H1 (cell line): ENCODE measurements around the gene STRN4.

Source experiments
- ASH2L ChIP-seq: fragments of 200-600, 300-600 bp; sonication (generic); IDR thresholded peaks from one replicate; pipeline ENCODE4 v1.7.1; 2017; ENCODE audit warnings: low read length
- CBX5 ChIP-seq: fragments of 300-800, 300-1000 bp; sonication (generic); IDR thresholded peaks from 2 replicates; pipeline ENCODE4 v1.7.1; 2016; ENCODE audit warnings: antibody characterized with exemption, low read length, low read depth
- EP300 ChIP-seq, 2 experiments: IDR thresholded peaks; 1 replicate in 1 of 2; 2 replicates in 1 of 2; pipeline ENCODE4 v1.6.1; 2011 to 2012; ENCODE audit warnings: low read depth in 2 of 2, low read length in 2 of 2, mild to moderate bottlenecking in 2 of 2, borderline replicate concordance in 1 of 2, inconsistent platforms in 1 of 2, moderate library complexity in 1 of 2
- JUN ChIP-seq: IDR thresholded peaks from 2 replicates; pipeline ENCODE4 v1.6.1; 2011; ENCODE audit warnings: low read depth, mild to moderate bottlenecking, improper control_type of control experiment, low read length
- NANOG ChIP-seq: IDR thresholded peaks from 2 replicates; pipeline ENCODE4 v1.6.1; 2011; ENCODE audit warnings: low read length, low read depth, mild to moderate bottlenecking, inconsistent platforms; ENCODE audit not compliant: insufficient read depth, poor library complexity, severe bottlenecking
- POLR2A ChIP-seq, 2 experiments: IDR thresholded peaks; 1 replicate in 1 of 2; 2 replicates in 1 of 2; pipeline ENCODE4 v1.6.1; 2011; ENCODE audit warnings: low read depth in 2 of 2, low read length in 2 of 2, mild to moderate bottlenecking in 2 of 2; ENCODE audit errors: control extremely low read depth in 1 of 2
- POLR2AphosphoS5 ChIP-seq: IDR thresholded peaks from 2 replicates; pipeline ENCODE4 v1.6.1; 2011; ENCODE audit warnings: low read depth, low read length
- SP4 ChIP-seq: IDR thresholded peaks from 2 replicates; pipeline ENCODE4 v1.6.1; 2012; ENCODE audit warnings: low read length, inconsistent platforms
- TCF12 ChIP-seq: IDR thresholded peaks from 2 replicates; pipeline ENCODE4 v1.6.1; 2011; ENCODE audit warnings: low read depth, mild to moderate bottlenecking, low read length
- TEAD4 ChIP-seq: IDR thresholded peaks from 2 replicates; pipeline ENCODE4 v1.6.1; 2012; ENCODE audit warnings: low read depth, low read length, inconsistent platforms, mixed read lengths
- TF ChIP-seq, protein P1 (sequence below), 3 experiments: IDR thresholded peaks; 1 replicate in 2 of 3; 2 replicates in 1 of 3; pipeline versions ENCODE4 v1.5.1 to v1.6.1; 2011; ENCODE audit warnings: low read length in 3 of 3, mild to moderate bottlenecking in 3 of 3, inconsistent platforms in 2 of 3, low read depth in 1 of 3, moderate library complexity in 1 of 3; ENCODE audit not compliant: insufficient read depth in 1 of 3; ENCODE audit errors: control extremely low read depth in 1 of 3
- TF ChIP-seq, protein P2 (sequence below): IDR thresholded peaks from 2 replicates; pipeline ENCODE4 v1.6.1; 2012; ENCODE audit warnings: low read length, inconsistent platforms

DNA sequence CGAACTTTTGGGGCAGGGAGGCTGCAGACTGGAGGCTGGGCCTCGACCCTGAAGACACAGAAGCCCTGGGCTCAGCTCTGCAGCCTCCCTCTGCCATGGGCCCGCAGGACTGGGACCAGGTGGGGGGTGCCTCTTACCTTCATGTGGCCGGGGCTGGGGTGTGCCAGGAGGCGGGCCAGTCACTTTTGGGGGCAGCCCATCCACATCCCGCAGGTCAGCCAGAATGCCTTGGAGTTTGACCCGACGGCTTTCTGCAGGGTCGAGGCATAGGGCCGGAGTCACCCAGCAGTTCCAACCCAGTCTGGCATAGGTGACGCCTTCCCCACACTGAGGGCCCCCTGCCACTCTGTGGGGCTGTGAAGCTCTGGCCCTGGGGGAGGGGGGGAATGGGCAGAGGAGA lies 18.5 kb downstream of the STRN4 start:
- no peak for TF ChIP-seq EP300 (IDR thresholded peaks at IDR 0.05; ENCODE audit: borderline replicate concordance in 1 of 2, low read depth in 2 of 2, low read length in 2 of 2)
- TF ChIP-seq, protein P1, sequence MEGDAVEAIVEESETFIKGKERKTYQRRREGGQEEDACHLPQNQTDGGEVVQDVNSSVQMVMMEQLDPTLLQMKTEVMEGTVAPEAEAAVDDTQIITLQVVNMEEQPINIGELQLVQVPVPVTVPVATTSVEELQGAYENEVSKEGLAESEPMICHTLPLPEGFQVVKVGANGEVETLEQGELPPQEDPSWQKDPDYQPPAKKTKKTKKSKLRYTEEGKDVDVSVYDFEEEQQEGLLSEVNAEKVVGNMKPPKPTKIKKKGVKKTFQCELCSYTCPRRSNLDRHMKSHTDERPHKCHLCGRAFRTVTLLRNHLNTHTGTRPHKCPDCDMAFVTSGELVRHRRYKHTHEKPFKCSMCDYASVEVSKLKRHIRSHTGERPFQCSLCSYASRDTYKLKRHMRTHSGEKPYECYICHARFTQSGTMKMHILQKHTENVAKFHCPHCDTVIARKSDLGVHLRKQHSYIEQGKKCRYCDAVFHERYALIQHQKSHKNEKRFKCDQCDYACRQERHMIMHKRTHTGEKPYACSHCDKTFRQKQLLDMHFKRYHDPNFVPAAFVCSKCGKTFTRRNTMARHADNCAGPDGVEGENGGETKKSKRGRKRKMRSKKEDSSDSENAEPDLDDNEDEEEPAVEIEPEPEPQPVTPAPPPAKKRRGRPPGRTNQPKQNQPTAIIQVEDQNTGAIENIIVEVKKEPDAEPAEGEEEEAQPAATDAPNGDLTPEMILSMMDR (IDR thresholded peaks at IDR 0.05; ENCODE audit: control extremely low read depth in 1 of 3, insufficient read depth in 1 of 3, low read depth in 1 of 3, low read length in 3 of 3), result no peak
- TF ChIP-seq TEAD4, result no peak
- no peak for TF ChIP-seq POLR2AphosphoS5
- TF ChIP-seq, protein P2, sequence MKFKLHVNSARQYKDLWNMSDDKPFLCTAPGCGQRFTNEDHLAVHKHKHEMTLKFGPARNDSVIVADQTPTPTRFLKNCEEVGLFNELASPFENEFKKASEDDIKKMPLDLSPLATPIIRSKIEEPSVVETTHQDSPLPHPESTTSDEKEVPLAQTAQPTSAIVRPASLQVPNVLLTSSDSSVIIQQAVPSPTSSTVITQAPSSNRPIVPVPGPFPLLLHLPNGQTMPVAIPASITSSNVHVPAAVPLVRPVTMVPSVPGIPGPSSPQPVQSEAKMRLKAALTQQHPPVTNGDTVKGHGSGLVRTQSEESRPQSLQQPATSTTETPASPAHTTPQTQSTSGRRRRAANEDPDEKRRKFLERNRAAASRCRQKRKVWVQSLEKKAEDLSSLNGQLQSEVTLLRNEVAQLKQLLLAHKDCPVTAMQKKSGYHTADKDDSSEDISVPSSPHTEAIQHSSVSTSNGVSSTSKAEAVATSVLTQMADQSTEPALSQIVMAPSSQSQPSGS, result no peak
- no peak for TF ChIP-seq JUN
- no peak for TF ChIP-seq ASH2L
- no peak for TF ChIP-seq NANOG
- TF ChIP-seq SP4, result no peak
- TF ChIP-seq POLR2A (IDR thresholded peaks at IDR 0.05; ENCODE audit: control extremely low read depth in 1 of 2, low read depth in 2 of 2, low read length in 2 of 2), result no peak
- no peak for TF ChIP-seq CBX5
- no peak for TF ChIP-seq TCF12
